Fibroblast of lung (primary cell): Measurements from ENCODE around the gene RASA1. TPM values are rescaled to one million over a fixed set of nuclear protein-coding genes. Genes with fewer than 3 reads are reported as not detected.

Experiments used
- DNase-seq, 2 donors: peaks; one replicate each; pipeline versions ENCODE4 v3.0.0 to v3.0.0-alpha.2; 2010; ENCODE audit warnings: low read depth in 2 of 2
- H2AFZ ChIP-seq: 2 replicates; pipeline ENCODE4 v1.5.1; 2012; ENCODE audit warnings: low read length, control low read depth, inconsistent platforms
- H3K27ac ChIP-seq: 2 replicates; pipeline ENCODE4 v1.5.1; 2011; ENCODE audit warnings: low read length, control low read depth; ENCODE audit not compliant: insufficient read depth
- H3K27me3 ChIP-seq: 2 replicates; pipeline ENCODE4 v1.5.1; 2011; ENCODE audit warnings: mild to moderate bottlenecking, low read length; ENCODE audit not compliant: control insufficient read depth, insufficient read depth
- H3K36me3 ChIP-seq: 2 replicates; pipeline ENCODE4 v1.5.1; 2011; ENCODE audit warnings: low read length; ENCODE audit not compliant: control insufficient read depth, insufficient read depth
- H3K4me1 ChIP-seq: 2 replicates; pipeline ENCODE4 v1.5.1; 2011; ENCODE audit warnings: low read length; ENCODE audit not compliant: control insufficient read depth, insufficient read depth; ENCODE audit errors: extremely low read depth
- H3K4me2 ChIP-seq: 2 replicates; pipeline ENCODE4 v1.5.1; 2011; ENCODE audit warnings: low read length, control low read depth; ENCODE audit not compliant: insufficient read depth; ENCODE audit errors: extremely low read depth
- H3K4me3 ChIP-seq, 4 experiments: fragments of 200-600 bp in 1 of 4; sonication (generic) in 1 of 4; replicated peaks in 1 of 4; 2 replicates each; pipeline ENCODE4 v1.5.1; 2011 to 2016; ENCODE audit warnings: low read length in 4 of 4, low read depth in 3 of 4, mild to moderate bottlenecking in 3 of 4, control low read depth in 2 of 4, inconsistent platforms in 1 of 4, mixed read lengths in 1 of 4; ENCODE audit not compliant: insufficient read depth in 1 of 4; ENCODE audit errors: control extremely low read depth in 1 of 4
- H3K79me2 ChIP-seq: 2 replicates; pipeline ENCODE4 v1.5.1; 2012; ENCODE audit warnings: mild to moderate bottlenecking, low read length, inconsistent platforms; ENCODE audit not compliant: control insufficient read depth, insufficient read depth
- H3K9ac ChIP-seq: 2 replicates; pipeline ENCODE4 v1.5.1; 2011; ENCODE audit warnings: mild to moderate bottlenecking, low read length, control low read depth; ENCODE audit not compliant: insufficient read depth
- H3K9me3 ChIP-seq: 2 replicates; pipeline ENCODE4 v1.5.1; 2012; ENCODE audit warnings: low read depth, low read length; ENCODE audit not compliant: control insufficient read depth, insufficient read depth
- H4K20me1 ChIP-seq: 2 replicates; pipeline ENCODE4 v1.5.1; 2011; ENCODE audit warnings: low read length; ENCODE audit not compliant: control insufficient read depth, insufficient read depth; ENCODE audit errors: extremely low read depth
- EZH2 ChIP-seq: IDR thresholded peaks from 2 replicates; pipeline ENCODE4 v1.5.1; 2012; ENCODE audit warnings: low read length, control low read depth, mild to moderate bottlenecking; ENCODE audit errors: missing control alignments
- polyA plus RNA-seq, 2 donors: library from polyadenylated mRNA; depleted of rRNA in 1 of 2; stranded (reverse) in 1 of 2; unstranded in 1 of 2; fragments of >200 nt; gene quantifications; 2 replicates each; pipeline ENCODE4 v1.2.1, GENCODE V29; 2011 to 2012; ENCODE audit warnings: missing spikeins in 1 of 2
- total RNA-seq: library from RNA; depleted of rRNA; stranded (reverse); fragments of >200 nt; gene quantifications from 2 replicates; pipeline ENCODE4 v1.2.1, GENCODE V29; 2014
- TF ChIP-seq, protein P1 (sequence below), 2 donors: IDR thresholded peaks in 1 of 2; conservative IDR thresholded peaks in 1 of 2; 1 replicate in 1 of 2; 2 replicates in 1 of 2; pipeline ENCODE4 v1.5.1; 2011 to 2012; ENCODE audit warnings: low read length in 2 of 2, control low read depth in 1 of 2, inconsistent platforms in 1 of 2, low read depth in 1 of 2, mild to moderate bottlenecking in 1 of 2

The RASA1 gene
- total and polyA plus RNA-seq, 2 donors (not counting 1 experiment from before 2014, with no cell fraction given) = 45.8 to 66.6 TPM

GRCh38 chr5:87411973-87412629 is 144.4 kb downstream of the RASA1 start:
- H3K79me2 ChIP-seq = peaks cover 26% of the 10 kb centered on the region
- H4K20me1 ChIP-seq = no peaks in the 10 kb centered on the region
- H3K9me3 ChIP-seq = no peaks in the 10 kb centered on the region
- H3K4me2 ChIP-seq = peak overlapping the region; percentile 91
- peak overlapping the region; percentile 75 to 96 (median 92) for H3K4me3 ChIP-seq
- no peaks in the 10 kb centered on the region for H3K27me3 ChIP-seq
- H3K36me3 ChIP-seq = peaks cover 8% of the 10 kb centered on the region
- peak overlapping the region; percentile 100 for H3K27ac ChIP-seq
- peak overlapping the region; percentile 94 for H3K9ac ChIP-seq
- DNase-seq = peak; percentile 53 to 76
- TF ChIP-seq, protein P1, sequence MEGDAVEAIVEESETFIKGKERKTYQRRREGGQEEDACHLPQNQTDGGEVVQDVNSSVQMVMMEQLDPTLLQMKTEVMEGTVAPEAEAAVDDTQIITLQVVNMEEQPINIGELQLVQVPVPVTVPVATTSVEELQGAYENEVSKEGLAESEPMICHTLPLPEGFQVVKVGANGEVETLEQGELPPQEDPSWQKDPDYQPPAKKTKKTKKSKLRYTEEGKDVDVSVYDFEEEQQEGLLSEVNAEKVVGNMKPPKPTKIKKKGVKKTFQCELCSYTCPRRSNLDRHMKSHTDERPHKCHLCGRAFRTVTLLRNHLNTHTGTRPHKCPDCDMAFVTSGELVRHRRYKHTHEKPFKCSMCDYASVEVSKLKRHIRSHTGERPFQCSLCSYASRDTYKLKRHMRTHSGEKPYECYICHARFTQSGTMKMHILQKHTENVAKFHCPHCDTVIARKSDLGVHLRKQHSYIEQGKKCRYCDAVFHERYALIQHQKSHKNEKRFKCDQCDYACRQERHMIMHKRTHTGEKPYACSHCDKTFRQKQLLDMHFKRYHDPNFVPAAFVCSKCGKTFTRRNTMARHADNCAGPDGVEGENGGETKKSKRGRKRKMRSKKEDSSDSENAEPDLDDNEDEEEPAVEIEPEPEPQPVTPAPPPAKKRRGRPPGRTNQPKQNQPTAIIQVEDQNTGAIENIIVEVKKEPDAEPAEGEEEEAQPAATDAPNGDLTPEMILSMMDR (conservative IDR thresholded peaks at IDR 0.05 in 1 of 2, IDR thresholded peaks at IDR 0.05 in 1 of 2; ENCODE audit: low read depth in 1 of 2, low read length in 2 of 2) = no peak
- no peak for TF ChIP-seq EZH2
- H2AFZ ChIP-seq = peak overlapping the region; percentile 61
- peaks cover 6% of the 10 kb centered on the region for H3K4me1 ChIP-seq

- Histone ChIP-seq H3K27me3 (no peaks in the 10 kb centered on the region), H3K9ac (peak within 1 kb of the TSS; percentile 94), H3K9me3 (no peaks in the 10 kb centered on the region), H3K36me3 (peaks cover 5% of the 10 kb centered on the region), H3K79me2 (peaks cover 26% of the 10 kb centered on the region), H4K20me1 (no peaks in the 10 kb centered on the region), H3K4me3 (peak within 1 kb of the TSS; percentile 75 to 96 (median 92)), H3K4me1 (peaks cover 6% of the 10 kb centered on the region), H3K27ac (peak within 1 kb of the TSS; percentile 100), H2AFZ (peak within 1 kb of the TSS; percentile 68), H3K4me2 (peak within 1 kb of the TSS; percentile 91)
- DNase-seq = peak; percentile 97 to 98
- TF ChIP-seq, protein P1 (conservative IDR thresholded peaks at IDR 0.05 in 1 of 2, IDR thresholded peaks at IDR 0.05 in 1 of 2; ENCODE audit: low read depth in 1 of 2, low read length in 2 of 2) = no peak
- no peak for TF ChIP-seq EZH2
Observed at GRCh38 chr5:87412630-87413342, 145.1 kb downstream of the RASA1 start, which contains the start of gene CCNH. Gene CCNH (minus strand): TSS chr5:87412930. CDS start chr5:87412794, 136 bp downstream.

DNA sequence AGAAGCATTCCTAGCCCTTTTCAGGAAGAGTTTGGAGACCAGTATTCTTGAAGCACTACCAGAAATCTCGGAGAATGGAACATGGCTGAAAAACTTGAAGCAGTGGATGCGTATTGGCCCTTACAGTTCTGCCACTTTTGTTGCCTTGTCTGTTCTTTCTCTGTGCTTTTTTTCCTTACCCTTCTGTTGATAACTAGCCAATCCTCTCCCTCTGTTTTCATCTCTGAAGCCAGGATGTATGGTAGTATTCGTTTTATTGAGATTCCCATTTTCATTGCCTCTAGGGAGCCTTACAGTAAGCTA is 145.6 kb downstream of the RASA1 start:
- no peak overlapping the region for H3K9ac ChIP-seq
- peak overlapping the region; percentile 2 to 96 (median 44) for H3K4me3 ChIP-seq
- H3K4me2 ChIP-seq = peak overlapping the region; percentile 71
- no peaks in the 10 kb centered on the region for H3K9me3 ChIP-seq
- DNase-seq = peak in 1 of 2 donors; percentile 20
- no peaks in the 10 kb centered on the region for H3K27me3 ChIP-seq
- peaks cover 6% of the 10 kb centered on the region for H3K4me1 ChIP-seq
- peak overlapping the region; percentile 68 for H2AFZ ChIP-seq
- H4K20me1 ChIP-seq = no peaks in the 10 kb centered on the region
- H3K79me2 ChIP-seq = peaks cover 25% of the 10 kb centered on the region
- TF ChIP-seq EZH2 = no peak
- TF ChIP-seq, protein P1 (conservative IDR thresholded peaks at IDR 0.05 in 1 of 2, IDR thresholded peaks at IDR 0.05 in 1 of 2; ENCODE audit: low read depth in 1 of 2, low read length in 2 of 2) = no peak
- peak overlapping the region; percentile 100 for H3K27ac ChIP-seq
- H3K36me3 ChIP-seq = peaks cover 4% of the 10 kb centered on the region
